AG04450 (cell line): ENCODE results near the gene ULBP2. TPM values are rescaled to one million over a fixed set of nuclear protein-coding genes. Genes with fewer than 3 reads are reported as not detected.

Experiments
- CTCF ChIA-PET: fragments of 300-600, 350-600 bp; formaldehyde crosslinking; extraction: SDS; loops from one replicate; lab custom pipeline; 2022; ENCODE audit warnings: antibody characterized with exemption, inconsistent platforms; lab: Charles Lee
- POLR2A ChIA-PET: fragments of 350-600 bp; formaldehyde crosslinking; extraction: SDS; loops from one replicate; lab custom pipeline; 2021; ENCODE audit warnings: antibody characterized with exemption, inconsistent platforms; lab: Yijun Ruan, JAX
- DNase-seq: peaks from one replicate; pipeline ENCODE4 v3.0.0-alpha.2; 2011; ENCODE audit warnings: low read depth, low spot score
- H3K27ac ChIP-seq: one replicate; pipeline ENCODE4 v1.5.1; 2012; ENCODE audit warnings: low read depth, low read length, control low read depth
- H3K27me3 ChIP-seq: one replicate; pipeline ENCODE4 v1.6.0; 2012; ENCODE audit warnings: low read length; ENCODE audit not compliant: control insufficient read depth, insufficient read depth
- H3K4me3 ChIP-seq: 2 replicates; pipeline ENCODE4 v1.5.1; 2011; ENCODE audit warnings: mild to moderate bottlenecking, low read depth, low read length, control low read depth
- H3K9me3 ChIP-seq: 2 replicates; pipeline ENCODE4 v1.5.1; 2012; ENCODE audit warnings: low read length; ENCODE audit not compliant: control insufficient read depth, insufficient read depth
- polyA plus RNA-seq: library from polyadenylated mRNA; depleted of rRNA; stranded (reverse); fragments of >200 nt; gene quantifications from 2 replicates; pipeline ENCODE4 v1.2.3, GENCODE V29; 2011
- TF ChIP-seq, protein P1 (sequence below): IDR thresholded peaks from 2 replicates; pipeline ENCODE4 v1.5.1; 2011; ENCODE audit warnings: low read depth, low read length, control low read depth, inconsistent platforms

ULBP2 gene
- polyA plus RNA-seq, 1 experiment = 7.9 TPM

DNA sequence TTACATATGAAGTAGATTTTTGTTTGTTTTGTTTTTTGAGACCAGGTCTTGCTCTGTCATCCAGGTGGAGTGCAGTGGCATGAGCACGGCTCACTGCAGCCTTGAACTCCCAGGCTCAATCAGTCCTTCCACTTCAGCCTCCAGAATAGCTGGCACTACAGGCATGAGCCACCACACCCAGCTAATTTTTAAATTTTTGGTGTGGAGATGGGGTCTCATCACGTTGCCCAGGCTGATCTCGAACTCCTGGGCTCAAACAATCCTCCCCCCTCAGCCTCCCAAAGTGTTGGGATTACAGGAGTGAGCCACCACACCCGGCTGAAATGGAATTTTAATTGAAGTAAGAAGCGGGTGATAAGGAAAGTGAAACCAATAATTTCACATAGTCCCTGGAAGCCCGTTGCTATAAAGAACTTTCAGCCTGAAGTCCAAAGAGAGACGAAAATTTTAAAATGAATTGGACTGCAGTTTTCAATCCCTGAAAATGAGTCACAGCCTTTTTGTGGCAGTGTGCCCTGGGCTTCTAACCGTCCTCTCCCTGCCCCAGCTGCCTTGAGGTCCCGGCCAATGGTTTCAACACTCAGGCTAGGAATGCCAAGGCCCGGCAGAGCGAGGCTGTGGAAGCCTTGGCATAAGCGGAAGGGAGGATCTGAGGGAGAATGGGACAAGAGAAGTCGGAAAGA is 44.7 kb upstream of the ULBP2 start:
- DNase-seq = peak; percentile 63
- peak overlapping the region; percentile 73 for H3K27ac ChIP-seq
- TF ChIP-seq, protein P1, sequence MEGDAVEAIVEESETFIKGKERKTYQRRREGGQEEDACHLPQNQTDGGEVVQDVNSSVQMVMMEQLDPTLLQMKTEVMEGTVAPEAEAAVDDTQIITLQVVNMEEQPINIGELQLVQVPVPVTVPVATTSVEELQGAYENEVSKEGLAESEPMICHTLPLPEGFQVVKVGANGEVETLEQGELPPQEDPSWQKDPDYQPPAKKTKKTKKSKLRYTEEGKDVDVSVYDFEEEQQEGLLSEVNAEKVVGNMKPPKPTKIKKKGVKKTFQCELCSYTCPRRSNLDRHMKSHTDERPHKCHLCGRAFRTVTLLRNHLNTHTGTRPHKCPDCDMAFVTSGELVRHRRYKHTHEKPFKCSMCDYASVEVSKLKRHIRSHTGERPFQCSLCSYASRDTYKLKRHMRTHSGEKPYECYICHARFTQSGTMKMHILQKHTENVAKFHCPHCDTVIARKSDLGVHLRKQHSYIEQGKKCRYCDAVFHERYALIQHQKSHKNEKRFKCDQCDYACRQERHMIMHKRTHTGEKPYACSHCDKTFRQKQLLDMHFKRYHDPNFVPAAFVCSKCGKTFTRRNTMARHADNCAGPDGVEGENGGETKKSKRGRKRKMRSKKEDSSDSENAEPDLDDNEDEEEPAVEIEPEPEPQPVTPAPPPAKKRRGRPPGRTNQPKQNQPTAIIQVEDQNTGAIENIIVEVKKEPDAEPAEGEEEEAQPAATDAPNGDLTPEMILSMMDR = no peak
- H3K27me3 ChIP-seq = no peaks in the 10 kb centered on the region
- CTCF ChIA-PET = interaction anchor here (1.1 kb wide), 1 partner anchor 61 kb away, joined by 4 read pairs; no protein-coding TSS in a partner anchor
- POLR2A ChIA-PET = no interaction called here
- peak overlapping the region; percentile 41 for H3K4me3 ChIP-seq
- no peaks in the 10 kb centered on the region for H3K9me3 ChIP-seq

DNA sequence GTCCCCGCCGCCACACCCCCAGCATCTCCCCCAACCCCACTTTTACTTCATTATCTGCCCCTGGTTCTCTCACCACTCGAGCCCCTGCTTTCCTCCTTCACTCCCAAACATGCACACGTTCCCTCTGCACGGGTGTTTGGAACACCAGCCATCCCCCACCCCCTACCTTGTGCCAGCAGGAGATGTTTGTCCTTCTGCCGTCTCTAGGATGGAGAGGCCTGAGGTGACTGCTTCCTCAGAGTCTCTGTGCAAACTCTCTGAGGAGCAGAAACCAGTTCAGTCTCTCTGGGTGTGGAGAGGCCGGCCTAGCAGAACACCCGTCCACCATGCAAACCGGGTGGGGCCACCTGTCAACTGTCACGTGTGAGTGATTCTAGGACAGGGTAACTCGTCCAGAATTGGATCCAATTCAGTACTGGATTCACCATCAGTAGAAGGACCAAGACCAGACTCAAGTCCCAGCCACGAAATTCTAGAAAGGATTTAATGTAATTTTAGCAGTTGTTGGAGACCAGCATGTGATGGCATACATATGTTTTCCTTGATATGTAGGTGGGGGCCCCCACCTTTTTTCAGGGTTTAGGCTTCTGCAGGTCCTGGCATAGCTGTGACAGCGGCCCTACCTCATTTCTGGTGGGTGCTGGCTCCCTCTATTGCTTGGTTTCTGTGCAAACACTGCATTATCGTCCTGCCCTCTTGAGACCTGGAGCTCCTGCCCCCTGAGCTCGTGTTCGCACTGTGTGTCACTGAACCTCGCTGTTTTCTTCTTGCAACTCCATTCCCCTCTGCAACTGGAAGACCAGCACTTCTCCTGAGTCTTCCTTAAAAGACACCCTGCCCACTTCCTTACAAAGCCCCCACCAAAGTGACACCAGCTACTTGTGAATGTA is 43.7 kb upstream of the ULBP2 start, which contains the start of gene RAET1E:
RAET1E (minus strand) TSS at position 259 of the 890 bp plus-strand sequence. CDS start 7,212 bp downstream, outside the sequence.
- no peak for DNase-seq
- Histone ChIP-seq H3K4me3 (peak within 1 kb of the TSS; percentile 41), H3K27ac (peak within 1 kb of the TSS; percentile 73), H3K27me3 (no peaks in the 10 kb centered on the region), H3K9me3 (no peaks in the 10 kb centered on the region)
- TF ChIP-seq, protein P1 = 0 out of 2 replicates have a peak, but pooled peaks have one; percentile 2
- ChIA-PET CTCF (no interaction called here), POLR2A (no interaction called here)

DNA sequence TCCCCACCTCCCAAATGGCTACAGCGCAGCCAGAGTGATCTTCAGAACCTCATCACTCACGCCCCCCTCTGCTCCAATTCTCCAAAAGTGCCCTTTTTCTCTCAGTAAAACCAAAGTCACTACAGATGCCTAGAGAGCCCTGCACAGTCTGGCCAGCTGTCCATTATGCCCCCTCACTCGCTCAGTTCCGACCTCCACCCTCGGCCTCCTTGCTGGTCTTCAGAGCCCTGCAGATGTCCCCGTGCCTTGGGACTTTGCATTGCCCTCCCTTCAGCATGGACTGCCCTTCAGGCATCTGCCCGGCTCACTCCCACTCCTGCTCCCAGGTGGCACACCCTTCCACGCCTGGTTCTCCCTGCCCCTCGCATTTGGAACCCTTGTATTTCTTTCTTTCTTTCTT is 42.8 kb upstream of the ULBP2 start:
- ChIA-PET POLR2A (no interaction called here), CTCF (no interaction called here)
- H3K27me3 ChIP-seq = peaks cover 2% of the 10 kb centered on the region
- no peaks in the 10 kb centered on the region for H3K9me3 ChIP-seq
- no peak overlapping the region for H3K27ac ChIP-seq
- DNase-seq = no peak
- H3K4me3 ChIP-seq = no peak overlapping the region
- TF ChIP-seq, protein P1 = no peak

DNA sequence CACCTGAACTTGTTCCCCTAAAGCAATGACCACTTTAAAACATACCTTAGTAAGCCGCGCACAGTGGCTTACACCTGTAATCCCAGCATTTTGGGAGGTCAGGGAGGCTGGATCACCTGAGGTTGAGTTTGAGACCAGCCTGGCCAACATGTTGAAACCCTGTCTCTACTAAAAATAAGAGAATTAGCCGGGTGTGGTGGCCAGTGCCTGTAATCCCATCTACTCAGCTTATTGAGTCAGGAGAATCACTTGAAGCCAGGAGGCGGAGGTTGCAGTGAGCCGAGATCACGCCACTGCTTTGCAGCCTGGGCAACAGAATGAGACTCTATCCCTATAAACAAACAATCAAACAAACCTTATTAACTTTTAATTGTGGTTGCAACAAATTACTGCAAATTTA is 42.3 kb upstream of the ULBP2 start:
- CTCF ChIA-PET = no interaction called here
- no peak for DNase-seq
- Histone ChIP-seq H3K27me3 (peaks cover 4% of the 10 kb centered on the region), H3K4me3 (no peak overlapping the region), H3K27ac (no peak overlapping the region), H3K9me3 (no peaks in the 10 kb centered on the region)
- TF ChIP-seq, protein P1 = no peak
- POLR2A ChIA-PET = no interaction called here
